ENCODE data around the gene LPXN. TPM values are rescaled to one million over a fixed set of nuclear protein-coding genes. Genes with fewer than 3 reads are reported as not detected.

The LPXN gene
- total RNA-seq, 3 donors from 2014 or later (not counting 1 experiment from before 2014, with no cell fraction given): 81.0 to 123 (median 92.5) TPM

- peaks cover 29% of the 10 kb centered on the region for H3K4me1 ChIP-seq (ENCODE audit: control insufficient read depth, insufficient read depth, low read length)
- TF ChIP-seq CTCF (IDR thresholded peaks at IDR 0.05): peak; percentile 80
- no peaks in the 10 kb centered on the region for H3K9me3 ChIP-seq (ENCODE audit: control insufficient read depth, insufficient read depth, low read length)
- H3K27ac ChIP-seq (ENCODE audit: low read length): peak overlapping the region; percentile 99
- WGBS (ENCODE audit: insufficient coverage): under 1% methylated on average over 74 of the region's 78 CpGs
- Mint-ChIP-seq H3K4me3 (peak overlapping the region; percentile 91), H3K27me3 (ENCODE audit: low read depth in 2 of 2) (peaks cover 0 to 3% of the 10 kb centered on the region in 2 donors), H3K4me1 (peaks cover 77 to 81% of the 10 kb centered on the region in 2 donors), H3K9me3 (no peaks in the 10 kb centered on the region), H3K36me3 (no peaks in the 10 kb centered on the region), H3K27ac (peak overlapping the region; percentile 99 to 100)
- ATAC-seq: peak; percentile 32 to 67 (median 47)
- DNase-seq: peak; percentile 91 to 97
- intact Hi-C loops (cut with micrococcal nuclease): loop anchor here (1.0 to 10.0 kb wide), 9 partner anchors 11 to 1049 kb away; partner anchors contain the start of genes FAM111A, MED19, SELENOH and TIMM10
- peak overlapping the region; percentile 90 for H3K4me3 ChIP-seq (ENCODE audit: low read length)
- no peaks in the 10 kb centered on the region for H3K27me3 ChIP-seq (ENCODE audit: control insufficient read depth, insufficient read depth, low read length)
- H3K36me3 ChIP-seq (ENCODE audit: control insufficient read depth, insufficient read depth, low read length): peaks cover 2% of the 10 kb centered on the region
Observed at GRCh38 chr11:58579192-58580129, 3.8 kb upstream of the LPXN start.

- Mint-ChIP-seq H3K9me3 (no peaks in the 10 kb centered on the region), H3K4me1 (peaks cover 84 to 88% of the 10 kb centered on the region in 2 donors), H3K36me3 (no peaks in the 10 kb centered on the region), H3K4me3 (peak within 1 kb of the TSS; percentile 91), H3K27me3 (ENCODE audit: low read depth in 2 of 2) (peaks cover 0 to 3% of the 10 kb centered on the region in 2 donors), H3K27ac (peak within 1 kb of the TSS; percentile 99 to 100)
- WGBS (ENCODE audit: insufficient coverage): under 1% methylated on average over 46 of the region's 51 CpGs
- H3K27me3 ChIP-seq (ENCODE audit: control insufficient read depth, insufficient read depth, low read length): no peaks in the 10 kb centered on the region
- peak; percentile 59 to 82 (median 67) for ATAC-seq
- H3K36me3 ChIP-seq (ENCODE audit: control insufficient read depth, insufficient read depth, low read length): peaks cover 2% of the 10 kb centered on the region
- no peak for TF ChIP-seq CTCF (IDR thresholded peaks at IDR 0.05)
- peak within 1 kb of the TSS; percentile 99 for H3K27ac ChIP-seq (ENCODE audit: low read length)
- intact Hi-C loops (cut with micrococcal nuclease): loop anchor here (1.0 to 10.0 kb wide), 9 partner anchors 10 to 1048 kb away; partner anchors contain the start of genes FAM111A, MED19, SELENOH and TIMM10
- H3K9me3 ChIP-seq (ENCODE audit: control insufficient read depth, insufficient read depth, low read length): no peaks in the 10 kb centered on the region
- H3K4me3 ChIP-seq (ENCODE audit: low read length): peak within 1 kb of the TSS; percentile 90
- peak; percentile 88 to 99 for DNase-seq
- H3K4me1 ChIP-seq (ENCODE audit: control insufficient read depth, insufficient read depth, low read length): peaks cover 32% of the 10 kb centered on the region
Observed at GRCh38 chr11:58578635-58579191, 3.1 kb upstream of the LPXN start, which contains the start of gene ZFP91. Gene ZFP91 (plus strand): TSS chr11:58579063. CDS start chr11:58579282, 219 bp downstream.

GRCh38 chr11:58578136-58578634 is 2.5 kb upstream of the LPXN start:
- peak overlapping the region; percentile 99 to 100 for H3K27ac Mint-ChIP-seq

More at GRCh38 chr11:58578136-58578634, 2.5 kb upstream of the LPXN start:
- no peak for TF ChIP-seq CTCF (IDR thresholded peaks at IDR 0.05)
- Histone ChIP-seq H3K4me3 (ENCODE audit: low read length) (peak overlapping the region; percentile 79), H3K4me1 (ENCODE audit: control insufficient read depth, insufficient read depth, low read length) (peaks cover 35% of the 10 kb centered on the region), H3K27ac (ENCODE audit: low read length) (peak overlapping the region; percentile 99), H3K9me3 (ENCODE audit: control insufficient read depth, insufficient read depth, low read length) (no peaks in the 10 kb centered on the region), H3K27me3 (ENCODE audit: control insufficient read depth, insufficient read depth, low read length) (no peaks in the 10 kb centered on the region), H3K36me3 (ENCODE audit: control insufficient read depth, insufficient read depth, low read length) (peaks cover 2% of the 10 kb centered on the region)
- H3K36me3 Mint-ChIP-seq: no peaks in the 10 kb centered on the region
- peak overlapping the region; percentile 91 for H3K4me3 Mint-ChIP-seq
- H3K27me3 Mint-ChIP-seq (ENCODE audit: low read depth in 2 of 2): peaks cover 0 to 3% of the 10 kb centered on the region in 2 donors
- intact Hi-C loops (cut with micrococcal nuclease): loop anchor here (2.0 to 10.0 kb wide), 7 partner anchors 53 to 1047 kb away; partner anchors contain the start of genes FAM111A, MED19, SELENOH and TIMM10
- ATAC-seq (peak; percentile 34 to 54 (median 50)), DNase-seq (peak; percentile 90 to 98)
- H3K9me3 Mint-ChIP-seq: no peaks in the 10 kb centered on the region
- WGBS (ENCODE audit: insufficient coverage): 0% methylated on average over 32 of the region's 33 CpGs
- peaks cover 86 to 92% of the 10 kb centered on the region in 2 donors for H3K4me1 Mint-ChIP-seq

Measured in natural killer cell (primary cell).